LNCAP (cell line): ENCODE measurements around the gene CREBL2.

ENCODE experiments used
- CTCF ChIP-seq: fragments of 450-650 bp; IDR thresholded peaks from 2 replicates; pipeline ENCODE4 v1.5.1; 2017; ENCODE audit warnings: mild to moderate bottlenecking

CREBL2 gene

GRCh38 chr12:12622418-12622817 lies 10.7 kb downstream of the CREBL2 start:
- no peak for TF ChIP-seq CTCF

GRCh38 chr12:12624498-12624992 lies 12.9 kb downstream of the CREBL2 start:
- TF ChIP-seq CTCF: no peak

GRCh38 chr12:12626471-12626870 lies 14.8 kb downstream of the CREBL2 start:
- TF ChIP-seq CTCF: no peak

GRCh38 chr12:12627308-12627827 lies 15.7 kb downstream of the CREBL2 start:
- no peak for TF ChIP-seq CTCF

- no peak for TF ChIP-seq CTCF
Measured at GRCh38 chr12:12628013-12628412, 16.3 kb downstream of the CREBL2 start.

- no peak for TF ChIP-seq CTCF
Measured at GRCh38 chr12:12630850-12631249, 19.2 kb downstream of the CREBL2 start.

GRCh38 chr12:12635651-12636050 lies 24.0 kb downstream of the CREBL2 start:
- TF ChIP-seq CTCF: no peak

GRCh38 chr12:12636641-12637040 lies 25.0 kb downstream of the CREBL2 start:
- no peak for TF ChIP-seq CTCF
